CD14-positive monocyte (primary cell): ENCODE data around the gene DNAJB8. TPM values are rescaled to one million over a fixed set of nuclear protein-coding genes. Genes with fewer than 3 reads are reported as not detected.
A peak's percentile ranks its signal among the peaks of the same experiment; 100 is the strongest.

Experiments used
- DNase-seq, 3 donors: peaks; one replicate each; pipeline ENCODE4 v3.0.0-alpha.2; 2011 to 2022
- H2AFZ ChIP-seq: 2 replicates; pipeline ENCODE4 v1.6.0; 2012; ENCODE audit warnings: mild to moderate bottlenecking, low read depth, low read length, inconsistent platforms; ENCODE audit not compliant: insufficient read depth, poor library complexity, severe bottlenecking
- H3K27ac ChIP-seq, 2 donors: 1 replicate in 1 of 2; 2 replicates in 1 of 2; pipeline ENCODE4 v1.5.1; 2012 to 2013; ENCODE audit warnings: low read length in 2 of 2, control low read depth in 1 of 2, inconsistent platforms in 1 of 2, low read depth in 1 of 2, mild to moderate bottlenecking in 1 of 2
- H3K27me3 ChIP-seq, 2 donors: one replicate each; pipeline versions ENCODE4 v1.6.0 to v1.6.1; 2011 to 2013; ENCODE audit warnings: low read length in 2 of 2; ENCODE audit not compliant: control insufficient read depth in 2 of 2, insufficient read depth in 2 of 2
- H3K36me3 ChIP-seq, 2 donors: replicated peaks in 1 of 2; 1 replicate in 1 of 2; 2 replicates in 1 of 2; pipeline versions ENCODE4 v1.5.1 to v1.6.1; 2012 to 2013; ENCODE audit warnings: low read length in 2 of 2, control low read depth in 1 of 2, inconsistent platforms in 1 of 2, mild to moderate bottlenecking in 1 of 2; ENCODE audit not compliant: insufficient read depth in 2 of 2, control insufficient read depth in 1 of 2
- H3K4me1 ChIP-seq, 2 donors: 1 replicate in 1 of 2; 2 replicates in 1 of 2; pipeline versions ENCODE4 v1.5.1 to v1.6.1; 2012 to 2013; ENCODE audit warnings: low read length in 2 of 2, control low read depth in 1 of 2, inconsistent platforms in 1 of 2, mild to moderate bottlenecking in 1 of 2, moderate library complexity in 1 of 2; ENCODE audit not compliant: insufficient read depth in 2 of 2, control insufficient read depth in 1 of 2
- H3K4me2 ChIP-seq: replicated peaks from 2 replicates; pipeline ENCODE3; 2012; ENCODE audit warnings: low read length, moderate library complexity, mild to moderate bottlenecking; ENCODE audit not compliant: poor library complexity, severe bottlenecking; ENCODE audit errors: extremely low read depth
- H3K4me3 ChIP-seq, 3 experiments: fragments of 200-600 bp in 1 of 3; sonication (generic) in 1 of 3; replicated peaks in 1 of 3; 1 replicate in 2 of 3; 2 replicates in 1 of 3; pipeline ENCODE4 v1.5.1; 2011 to 2013; ENCODE audit warnings: low read length in 3 of 3, mild to moderate bottlenecking in 3 of 3, control low read depth in 2 of 3, low read depth in 2 of 3, inconsistent platforms in 1 of 3, moderate library complexity in 1 of 3
- H3K79me2 ChIP-seq: 2 replicates; pipeline ENCODE4 v1.6.0; 2012; ENCODE audit warnings: mild to moderate bottlenecking, control low read depth, inconsistent platforms, low read length, moderate library complexity; ENCODE audit not compliant: insufficient read depth
- H3K9ac ChIP-seq: 2 replicates; pipeline ENCODE4 v1.6.0; 2017; ENCODE audit warnings: low read length, mild to moderate bottlenecking; ENCODE audit not compliant: insufficient read depth, poor library complexity, severe bottlenecking
- H3K9me3 ChIP-seq, 2 donors: replicated peaks in 1 of 2; 1 replicate in 1 of 2; 2 replicates in 1 of 2; pipeline versions ENCODE4 v1.5.1 to v1.6.1; 2012 to 2013; ENCODE audit warnings: low read length in 2 of 2, control low read depth in 1 of 2; ENCODE audit not compliant: control insufficient read depth in 1 of 2, insufficient read depth in 1 of 2
- H4K20me1 ChIP-seq: 2 replicates; pipeline ENCODE4 v1.6.0; 2012; ENCODE audit warnings: mild to moderate bottlenecking, low read length, control low read depth, moderate library complexity; ENCODE audit not compliant: insufficient read depth
- H3K27ac Mint-ChIP-seq, 7 donors: one replicate each; pipeline ENCODE4 v1.8.0; 2020; ENCODE audit warnings: mild to moderate bottlenecking in 7 of 7, mixed read lengths in 7 of 7, moderate library complexity in 6 of 7, inconsistent platforms in 2 of 7
- H3K27me3 Mint-ChIP-seq, 3 donors: one replicate each; pipeline ENCODE4 v1.8.0; 2021 to 2022; ENCODE audit warnings: low read depth in 3 of 3, mild to moderate bottlenecking in 3 of 3, mixed read lengths in 3 of 3, moderate library complexity in 3 of 3, inconsistent platforms in 1 of 3
- H3K36me3 Mint-ChIP-seq, 2 donors: one replicate each; pipeline ENCODE4 v1.8.0; 2020; ENCODE audit warnings: mixed read lengths in 2 of 2, inconsistent platforms in 1 of 2, mild to moderate bottlenecking in 1 of 2
- H3K4me1 Mint-ChIP-seq: one replicate; pipeline ENCODE4 v1.8.0; 2020; ENCODE audit warnings: mild to moderate bottlenecking, mixed read lengths
- H3K4me3 Mint-ChIP-seq, 2 donors: one replicate each; pipeline ENCODE4 v1.8.0; 2020; ENCODE audit warnings: mild to moderate bottlenecking in 2 of 2, mixed read lengths in 2 of 2, moderate library complexity in 1 of 2
- H3K9me3 Mint-ChIP-seq, 7 donors: one replicate each; pipeline ENCODE4 v1.8.0; 2020 to 2022; ENCODE audit warnings: mixed read lengths in 7 of 7, mild to moderate bottlenecking in 6 of 7, moderate library complexity in 6 of 7, inconsistent platforms in 2 of 7
- CTCF ChIP-seq: fragments of 200-600 bp; IDR thresholded peaks from one replicate; pipeline ENCODE4 v1.8.0; 2022; ENCODE audit warnings: antibody characterized with exemption, mild to moderate bottlenecking
- WGBS: methylation state at CpG from one replicate; pipeline ENCODE4 v1.1.5; 2013; ENCODE audit warnings: missing lambda C conversion rate; ENCODE audit not compliant: insufficient coverage; 5-methylcytosine and 5-hydroxymethylcytosine counted together
- intact Hi-C, 2 donors: fragments of 100-400 bp; cut with micrococcal nuclease; formaldehyde crosslinking; loops; one replicate each; pipeline versions ENCODE4 v1.15.0 to v1.15.1; 2023
- polyA minus RNA-seq: library from RNA; depleted of rRNA, polyadenylated mRNA; stranded (reverse); fragments of >200 nt; gene quantifications from 2 replicates; pipeline ENCODE4 v1.2.3, GENCODE V29; 2012
- polyA plus RNA-seq, 3 donors: library from polyadenylated mRNA; depleted of rRNA in 1 of 3; unstranded in 2 of 3; stranded (reverse) in 1 of 3; fragments of 300-500 nt in 2 of 3; fragments of >200 nt in 1 of 3; fragmentation: Illumina TruSeq in 2 of 3; gene quantifications; 1 replicate in 2 of 3; 2 replicates in 1 of 3; pipeline ENCODE4 v1.2.3, GENCODE V29; 2012 to 2021
- total RNA-seq, 12 experiments: library from RNA in 1 of 12; stranded (reverse) in 1 of 12; fragments of 120-200 nt in 1 of 12; gene quantifications; one replicate each; pipeline ENCODE4 v1.2.4 and lab custom pipeline; 2013 to 2026; ENCODE audit warnings: mixed read lengths in 6 of 12, inconsistent platforms in 1 of 12

DNAJB8 gene
- total RNA-seq (2013), result not detected
- polyA plus RNA-seq (not detected), polyA minus RNA-seq (0.14 TPM in 1 of 2 replicates, not detected in the other), total RNA-seq (lab: John Stamatoyannopoulos, UW) (0 to 0.23 (median 0) reads per million in 11 experiments)

GRCh38 chr3:128466840-128467541, at the start of gene DNAJB8:
Gene DNAJB8, minus strand, starts transcription at chr3:128466890. Its CDS starts 3,645 bp downstream, at chr3:128463245.
- Histone ChIP-seq H3K4me1 (no peaks in the 10 kb centered on the region), H3K4me3 (no peak within 1 kb of the TSS), H3K79me2 (no peaks in the 10 kb centered on the region), H2AFZ (no peak within 1 kb of the TSS), H3K4me2 (no peak within 1 kb of the TSS), H3K9ac (no peak within 1 kb of the TSS), H4K20me1 (no peaks in the 10 kb centered on the region), H3K27ac (no peak within 1 kb of the TSS), H3K27me3 (no peaks in the 10 kb centered on the region), H3K36me3 (no peaks in the 10 kb centered on the region), H3K9me3 (no peaks in the 10 kb centered on the region)
- intact Hi-C loops, result no loop called here
- Mint-ChIP-seq H3K27me3 (peaks cover 10 to 20% (median 16%) of the 10 kb centered on the region in 3 donors), H3K4me3 (peak within 1 kb of the TSS in 1 of 2 donors; percentile 27), H3K9me3 (peaks cover 0 to 2% (median 0%) of the 10 kb centered on the region in 7 donors), H3K27ac (peak within 1 kb of the TSS in 1 of 7 donors; percentile 6), H3K36me3 (no peaks in the 10 kb centered on the region), H3K4me1 (no peaks in the 10 kb centered on the region)
- WGBS, result 85% methylated on average over 14 of the region's 14 CpGs
- DNase-seq, result no peak
- TF ChIP-seq CTCF, result no peak

- H3K4me2 ChIP-seq, result no peak overlapping the region
- Mint-ChIP-seq H3K36me3 (no peaks in the 10 kb centered on the region), H3K4me1 (peaks cover 2% of the 10 kb centered on the region), H3K9me3 (peaks cover 8 to 13% (median 11%) of the 10 kb centered on the region in 7 donors), H3K27me3 (peaks cover under 1 to 3% (median 3%) of the 10 kb centered on the region in 3 donors), H3K27ac (no peak overlapping the region), H3K4me3 (no peak overlapping the region)
- no CpG with 5 or more reads among the region's 1 CpG for WGBS
- no peaks in the 10 kb centered on the region for H3K27me3 ChIP-seq
- H3K9me3 ChIP-seq, result peaks cover 3 to 7% of the 10 kb centered on the region in 2 donors
- H3K9ac ChIP-seq, result no peak overlapping the region
- no peak overlapping the region for H2AFZ ChIP-seq
- H4K20me1 ChIP-seq, result no peaks in the 10 kb centered on the region
- no peak overlapping the region for H3K27ac ChIP-seq
- no peaks in the 10 kb centered on the region for H3K4me1 ChIP-seq
- TF ChIP-seq CTCF, result no peak
- no peaks in the 10 kb centered on the region for H3K79me2 ChIP-seq
- intact Hi-C loops, result no loop called here
- no peak for DNase-seq
- no peaks in the 10 kb centered on the region for H3K36me3 ChIP-seq
- H3K4me3 ChIP-seq, result no peak overlapping the region
Measured at GRCh38 chr3:128515967-128516366, 49.3 kb upstream of the DNAJB8 start.
